PC-9 (cell line): ENCODE measurements around the gene TICAM2. TPM values are rescaled to one million over a fixed set of nuclear protein-coding genes. Genes with fewer than 3 reads are reported as not detected.
A peak's percentile ranks its signal among the peaks of the same experiment; 100 is the strongest.
"Not testable (repeated sequence)": the region's sequence is repeated elsewhere in the genome, so short reads cannot be mapped to it uniquely, and the experiment has no call there.

Experiments
- Bru-seq: library from RNA; stranded (reverse); fragments of 400-500 nt; gene quantifications from one replicate; lab custom pipeline; 2021; lab: Mats Ljungman, UMichigan
- BruChase-seq, 2 experiments: library from RNA; stranded (reverse); fragments of 400-500 nt; gene quantifications; one replicate each; lab custom pipeline; 2021; lab: Mats Ljungman, UMichigan
- BruUV-seq: library from RNA; stranded (reverse); fragments of 400-500 nt; replicated peaks from 2 replicates; lab custom pipeline; 2021; lab: Mats Ljungman, UMichigan
- CTCF ChIA-PET: fragments of 300-600 bp; sonication (Branson Sonifier 250); formaldehyde crosslinking; loops from one replicate; lab custom pipeline; 2022; ENCODE audit warnings: antibody characterized with exemption; lab: Charles Lee
- POLR2A ChIA-PET: fragments of 300-600 bp; sonication (Branson Sonifier 250); formaldehyde crosslinking; loops from one replicate; lab custom pipeline; 2022; ENCODE audit warnings: antibody characterized with exemption; ENCODE audit not compliant: unreplicated experiment; lab: Charles Lee
- DNase-seq, 2 experiments: peaks; one replicate each; pipeline versions ENCODE4 v3.0.0 to v3.0.0-alpha.2; 2015 to 2022; ENCODE audit warnings: mixed read lengths in 1 of 2
- H2AFZ ChIP-seq: fragments of 200-600 bp; sonication (generic); 2 replicates; pipeline ENCODE4 v1.8.1; 2017; ENCODE audit warnings: antibody characterized with exemption
- H3F3A ChIP-seq: fragments of 200-600 bp; sonication (generic); 2 replicates; pipeline ENCODE4 v1.8.1; 2017; ENCODE audit warnings: antibody characterized with exemption, mild to moderate bottlenecking, low read depth; ENCODE audit not compliant: insufficient read depth
- H3K27ac ChIP-seq: fragments of 200-600 bp; sonication (generic); 2 replicates; pipeline ENCODE4 v1.6.1; 2016; ENCODE audit warnings: mixed run types
- H3K27me3 ChIP-seq: fragments of 200-600 bp; sonication (generic); 2 replicates; pipeline ENCODE4 v1.6.1; 2016; ENCODE audit warnings: low read depth, mixed run types; ENCODE audit not compliant: insufficient read depth
- H3K36me3 ChIP-seq: fragments of 200-600 bp; sonication (generic); 2 replicates; pipeline ENCODE4 v1.6.1; 2016; ENCODE audit warnings: low read depth, mixed run types
- H3K4me1 ChIP-seq: fragments of 200-600 bp; sonication (generic); replicated peaks from 2 replicates; pipeline ENCODE4 v1.6.1; 2016; ENCODE audit warnings: mixed run types; ENCODE audit not compliant: insufficient read depth
- H3K4me2 ChIP-seq: fragments of 200-600 bp; sonication (generic); 2 replicates; pipeline ENCODE4 v1.6.1; 2017; ENCODE audit warnings: mixed run types
- H3K4me3 ChIP-seq: fragments of 200-600 bp; sonication (generic); 2 replicates; pipeline ENCODE4 v1.6.1; 2016; ENCODE audit warnings: mixed run types
- H3K79me2 ChIP-seq: fragments of 200-600 bp; sonication (generic); 2 replicates; pipeline ENCODE4 v1.6.1; 2017; ENCODE audit warnings: low read depth, mixed run types
- H3K9me2 ChIP-seq: fragments of 200-600 bp; sonication (generic); 2 replicates; pipeline ENCODE4 v1.8.1; 2017; ENCODE audit warnings: mild to moderate bottlenecking; ENCODE audit not compliant: insufficient read depth
- H3K9me3 ChIP-seq: fragments of 200-600 bp; sonication (generic); 2 replicates; pipeline ENCODE4 v1.8.1; 2016; ENCODE audit warnings: low read depth; ENCODE audit not compliant: insufficient read depth
- H4K20me1 ChIP-seq: fragments of 200-600 bp; sonication (generic); 2 replicates; pipeline ENCODE4 v1.8.1; 2017; ENCODE audit not compliant: insufficient read depth
- CTCF ChIP-seq: fragments of 200-600 bp; sonication (generic); conservative IDR thresholded peaks from 2 replicates; pipeline ENCODE4 v1.6.1; 2017; ENCODE audit warnings: mixed run types, antibody characterized with exemption, mild to moderate bottlenecking, moderate library complexity
- EZH2 ChIP-seq: fragments of 200-600 bp; sonication (generic); IDR thresholded peaks from 2 replicates; pipeline ENCODE4 v1.8.0; 2017; ENCODE audit warnings: antibody characterized with exemption, low read depth
- intact Hi-C: fragments of 100-400 bp; cut with micrococcal nuclease; formaldehyde crosslinking; loops from one replicate; pipeline ENCODE4 v1.10.0; 2022; ENCODE audit not compliant: unreplicated experiment
- long read RNA-seq: library from polyadenylated mRNA; stranded (forward); transcript quantifications from one replicate; pipeline ENCODE4 v2.0.0, GENCODE V29; 2022
- total RNA-seq: library from RNA; stranded (reverse); gene quantifications from 2 replicates; pipeline ENCODE4 v1.2.3, GENCODE V29; 2021

The TICAM2 gene, protein sequence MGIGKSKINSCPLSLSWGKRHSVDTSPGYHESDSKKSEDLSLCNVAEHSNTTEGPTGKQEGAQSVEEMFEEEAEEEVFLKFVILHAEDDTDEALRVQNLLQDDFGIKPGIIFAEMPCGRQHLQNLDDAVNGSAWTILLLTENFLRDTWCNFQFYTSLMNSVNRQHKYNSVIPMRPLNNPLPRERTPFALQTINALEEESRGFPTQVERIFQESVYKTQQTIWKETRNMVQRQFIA
- total RNA-seq, result 1.8 and 2.1 TPM in 2 replicates
- percentile 58 among the genes with signal in this experiment for Bru-seq, nascent RNA
- percentile 51 among the genes with signal in this experiment for BruChase-seq, experiment 1, labeled RNA remaining after a 2-hour chase
- percentile 38 among the genes with signal in this experiment for BruChase-seq, experiment 2, labeled RNA remaining after a 6-hour chase
- long read RNA-seq, result 0 reads

DNA sequence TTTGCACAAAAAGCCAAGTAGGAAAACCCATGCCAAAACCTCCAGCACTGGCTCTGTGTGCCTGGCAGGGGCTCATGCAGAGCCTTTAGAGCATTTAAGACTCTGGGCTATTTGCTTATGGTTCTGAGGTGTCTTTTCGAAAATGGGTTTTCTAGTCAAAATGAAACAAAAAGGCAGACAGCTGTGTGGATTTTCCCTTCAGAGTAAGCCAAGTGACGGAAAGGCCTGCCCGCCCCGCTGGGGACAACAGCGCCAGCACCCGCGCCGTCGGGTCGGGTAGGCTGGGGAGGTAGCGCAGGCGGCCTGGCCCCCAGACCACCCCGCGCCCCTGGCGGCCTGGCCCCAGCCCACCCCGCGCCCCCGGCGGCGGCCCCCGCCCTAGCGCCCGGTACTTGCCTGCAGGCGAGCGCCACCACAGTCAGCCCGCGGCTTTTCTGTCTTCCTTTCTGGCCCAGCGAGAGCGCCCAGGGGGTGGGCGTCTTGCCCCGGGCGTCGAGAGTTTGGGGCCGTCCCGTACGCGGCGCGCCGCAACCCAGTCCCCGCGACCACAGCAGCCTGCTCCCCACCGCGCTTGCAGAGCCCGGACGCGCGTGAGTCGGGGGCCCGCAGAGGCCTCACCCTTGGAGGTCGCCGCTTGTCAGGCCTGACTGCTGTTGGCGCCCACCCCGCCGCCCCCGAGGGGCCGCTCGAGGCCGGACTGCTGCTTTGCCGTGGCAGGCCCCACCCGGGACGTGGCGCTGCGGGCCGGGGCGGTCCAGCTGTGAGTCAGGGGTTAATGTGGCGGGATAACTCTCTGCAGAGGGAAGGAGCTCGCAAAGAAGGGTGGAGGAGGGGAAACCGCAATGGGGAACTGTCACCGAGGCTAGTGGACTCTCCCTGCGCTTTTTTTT is at the start of gene TICAM2:
Gene TICAM2, minus strand, starts transcription at position 779 of the 890 bp plus-strand sequence. CDS start 21,223 bp downstream, outside the sequence.
- CTCF ChIA-PET, result no interaction called here
- H3K27ac ChIP-seq, result no peak within 1 kb of the TSS
- H3K9me3 ChIP-seq, result no peaks in the 10 kb centered on the region
- DNase-seq, result peak in 1 of 2 experiments; percentile 19
- H3K4me3 ChIP-seq, result peak within 1 kb of the TSS; percentile 29; the same call in 1 of the 2 replicates
- H3K4me2 ChIP-seq, result peak within 1 kb of the TSS; percentile 55
- intact Hi-C loops, result no loop called here
- no peak within 1 kb of the TSS for H2AFZ ChIP-seq
- no TSS peak for BruUV-seq
- no peaks in the 10 kb centered on the region for H3K9me2 ChIP-seq
- no peaks in the 10 kb centered on the region for H3K4me1 ChIP-seq
- POLR2A ChIA-PET, result no interaction called here
- no peaks in the 10 kb centered on the region for H3K27me3 ChIP-seq
- no peak for TF ChIP-seq CTCF
- no peak for TF ChIP-seq EZH2
- peaks cover 5% of the 10 kb centered on the region; the same call in 1 of the 2 replicates for H4K20me1 ChIP-seq
- H3K36me3 ChIP-seq, result 0 out of 2 replicates have a peak, but pooled peaks cover 7% of the 10 kb centered on the region
- H3F3A ChIP-seq, result no peaks in the 10 kb centered on the region; the same call in 1 of the 2 replicates
- H3K79me2 ChIP-seq, result no peaks in the 10 kb centered on the region

- Histone ChIP-seq H3K4me3 (no peak overlapping the region), H3K9me3 (no peaks in the 10 kb centered on the region), H3K9me2 (no peaks in the 10 kb centered on the region), H2AFZ (no peak overlapping the region), H3K27ac (no peak overlapping the region), H3K4me1 (no peaks in the 10 kb centered on the region), H3K36me3 (no peaks in the 10 kb centered on the region), H3F3A (no peaks in the 10 kb centered on the region), H3K79me2 (no peaks in the 10 kb centered on the region), H4K20me1 (no peaks in the 10 kb centered on the region), H3K27me3 (peaks cover 7% of the 10 kb centered on the region; the same call in 1 of the 2 replicates), H3K4me2 (no peak overlapping the region)
- TF ChIP-seq CTCF, result no peak
- no peak for TF ChIP-seq EZH2
- intact Hi-C loops, result no loop called here
- ChIA-PET POLR2A (no interaction called here), CTCF (no interaction called here)
- no peak for DNase-seq
- no TSS peak for BruUV-seq
These were observed 47.3 kb upstream of the TICAM2 start for GRCh38 chr5:115649541-115649940.

GRCh38 chr5:115648056-115648455 is 45.8 kb upstream of the TICAM2 start:
- Histone ChIP-seq H3K9me3 (no peaks in the 10 kb centered on the region), H3F3A (no peaks in the 10 kb centered on the region), H2AFZ (no peak overlapping the region), H4K20me1 (no peaks in the 10 kb centered on the region), H3K27me3 (peaks cover 7% of the 10 kb centered on the region; the same call in 1 of the 2 replicates), H3K27ac (no peak overlapping the region), H3K4me2 (no peak overlapping the region), H3K36me3 (no peaks in the 10 kb centered on the region), H3K4me1 (no peaks in the 10 kb centered on the region), H3K79me2 (no peaks in the 10 kb centered on the region), H3K4me3 (no peak overlapping the region), H3K9me2 (no peaks in the 10 kb centered on the region)
- no TSS peak for BruUV-seq
- TF ChIP-seq CTCF (no peak), EZH2 (no peak)
- no peak for DNase-seq
- POLR2A ChIA-PET, result no interaction called here
- CTCF ChIA-PET, result no interaction called here
- intact Hi-C loops, result no loop called here

DNA sequence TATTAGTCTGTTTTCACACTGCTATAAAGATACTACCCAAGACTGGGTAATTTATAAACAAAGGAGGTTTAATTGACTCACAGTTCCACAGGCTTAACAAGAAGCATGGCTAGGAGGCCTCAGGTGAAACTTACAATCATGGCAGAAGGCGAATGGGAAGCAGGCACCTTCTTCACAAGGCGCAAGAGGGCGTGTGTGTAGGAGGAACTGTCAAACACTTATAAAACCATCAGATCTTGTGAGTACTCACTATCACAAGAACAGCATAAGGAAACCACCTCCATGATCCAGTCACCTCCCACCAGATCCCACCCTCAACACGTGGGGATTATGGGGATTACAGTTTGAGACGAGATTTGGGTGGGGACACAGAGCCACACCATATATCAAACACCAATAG is 43.1 kb upstream of the TICAM2 start:
- H3K4me1 ChIP-seq, H3K79me2 ChIP-seq, H2AFZ ChIP-seq, H3K4me3 ChIP-seq, H3K36me3 ChIP-seq, POLR2A ChIA-PET, CTCF ChIA-PET, H3K27ac ChIP-seq, BruUV-seq, H3K27me3 ChIP-seq, H4K20me1 ChIP-seq, H3K9me2 ChIP-seq, H3F3A ChIP-seq, H3K9me3 ChIP-seq, H3K4me2 ChIP-seq, DNase-seq, intact Hi-C loops: not testable (repeated sequence)
